GM12878 (cell line): ENCODE data around the gene DNAJC18. TPM values are rescaled to one million over a fixed set of nuclear protein-coding genes. Genes with fewer than 3 reads are reported as not detected.

Experiments
- ATAC-seq: fragments of 200-7000 bp; cut with Tn5 transposase; 3 replicates; pipeline ENCODE4 v1.9.1; 2020; ENCODE audit warnings: mild to moderate bottlenecking, moderate library complexity
- BruUV-seq: library from RNA; stranded (reverse); fragments of 400-500 nt; replicated peaks from 2 replicates; lab custom pipeline; 2021; lab: Mats Ljungman, UMichigan
- CTCF ChIA-PET: fragments of 300-600 bp; sonication (Branson Sonifier 250); formaldehyde crosslinking; extraction: SDS; loops from one replicate; lab custom pipeline; 2021; ENCODE audit warnings: inconsistent platforms; lab: Yijun Ruan, JAX
- POLR2A ChIA-PET: fragments of 350-600 bp; formaldehyde crosslinking; extraction: SDS; loops from one replicate; lab custom pipeline; 2021; ENCODE audit warnings: inconsistent platforms; lab: Charles Lee
- RAD21 ChIA-PET: fragments of 300-600 bp; sonication (Branson Sonifier 250); formaldehyde crosslinking; loops from one replicate; lab custom pipeline; 2023; ENCODE audit warnings: antibody characterized with exemption; ENCODE audit not compliant: unreplicated experiment; lab: Charles Lee
- SMC1A ChIA-PET: fragments of 300-600 bp; sonication (Branson Sonifier 250); formaldehyde crosslinking; loops from one replicate; lab custom pipeline; 2023; ENCODE audit not compliant: unreplicated experiment, uncharacterized antibody; lab: Charles Lee
- DNase-seq: peaks from one replicate; pipeline ENCODE4 v3.0.0-alpha.2; 2011; ENCODE audit warnings: low read depth, low spot score
- FAIRE-seq: peaks from 3 replicates; lab custom pipeline; 2011; peaks lifted over from hg19 to GRCh38; lab: Jason Lieb, UNC
- H2AFZ ChIP-seq: 2 replicates; pipeline ENCODE4 v1.6.0; 2011; ENCODE audit warnings: low read depth, low read length, control low read depth; ENCODE audit not compliant: control insufficient read depth
- H3K27ac ChIP-seq: 2 replicates; pipeline ENCODE4 v1.5.1; 2011; ENCODE audit warnings: control low read depth; ENCODE audit not compliant: control insufficient read depth, insufficient read depth
- H3K27me3 ChIP-seq, 2 experiments: replicated peaks in 1 of 2; 2 replicates each; pipeline versions ENCODE4 v1.6.0 to v1.6.1; 2011; ENCODE audit warnings: low read length in 1 of 2; ENCODE audit not compliant: control insufficient read depth in 2 of 2, insufficient read depth in 2 of 2
- H3K36me3 ChIP-seq, 2 experiments: 2 replicates each; pipeline ENCODE4 v1.5.1; 2011; ENCODE audit warnings: low read length in 1 of 2; ENCODE audit not compliant: control insufficient read depth in 2 of 2, insufficient read depth in 2 of 2
- H3K4me1 ChIP-seq: 2 replicates; pipeline ENCODE4 v1.6.1; 2011; ENCODE audit warnings: mild to moderate bottlenecking, low read length, moderate library complexity, mixed read lengths; ENCODE audit not compliant: control insufficient read depth, insufficient read depth
- H3K4me2 ChIP-seq: 2 replicates; pipeline ENCODE4 v1.6.0; 2011; ENCODE audit warnings: control low read depth; ENCODE audit not compliant: control insufficient read depth, insufficient read depth
- H3K4me3 ChIP-seq: fragments of 200-600 bp; sonication (generic); 2 replicates; pipeline ENCODE4 v1.5.1; 2016
- H3K79me2 ChIP-seq: 2 replicates; pipeline ENCODE4 v1.6.0; 2011; ENCODE audit warnings: low read length; ENCODE audit not compliant: control insufficient read depth, insufficient read depth
- H3K9ac ChIP-seq: 2 replicates; pipeline ENCODE4 v1.8.0; 2011; ENCODE audit warnings: low read length, control low read depth, mixed read lengths; ENCODE audit not compliant: control insufficient read depth, insufficient read depth
- H3K9me3 ChIP-seq: replicated peaks from 3 replicates; pipeline ENCODE4 v1.5.1; 2011; ENCODE audit warnings: mild to moderate bottlenecking, low read length; ENCODE audit not compliant: control insufficient read depth, insufficient read depth
- H4K20me1 ChIP-seq: 2 replicates; pipeline ENCODE4 v1.6.0; 2011; ENCODE audit not compliant: control insufficient read depth, insufficient read depth
- CHD4 ChIP-seq: fragments of 200-600 bp; sonication (generic); IDR thresholded peaks from 2 replicates; pipeline ENCODE4 v1.6.1; 2016; ENCODE audit warnings: mild to moderate bottlenecking
- FOXM1 ChIP-seq: IDR thresholded peaks from 2 replicates; pipeline ENCODE4 v1.6.1; 2012; ENCODE audit warnings: low read depth, mild to moderate bottlenecking, inconsistent platforms, low read length, moderate library complexity
- POLR2A ChIP-seq: IDR thresholded peaks from 2 replicates; pipeline ENCODE4 v1.6.1; 2011; ENCODE audit warnings: low read depth, mild to moderate bottlenecking, low read length
- RAD51 ChIP-seq: fragments of 450-650 bp; IDR thresholded peaks from 2 replicates; pipeline ENCODE4 v1.6.1; 2016; ENCODE audit warnings: moderate library complexity, mild to moderate bottlenecking, inconsistent platforms
- SMARCA5 ChIP-seq: fragments of 450-650 bp; IDR thresholded peaks from 2 replicates; pipeline ENCODE4 v1.6.1; 2017; ENCODE audit warnings: mild to moderate bottlenecking
- WGBS: methylation state at CpG from one replicate; pipeline ENCODE4 v1.1.6; 2016; ENCODE audit warnings: low lambda C conversion rate; ENCODE audit not compliant: insufficient replicate concordance, insufficient coverage; ENCODE audit errors: missing lambda C conversion rate; 5-methylcytosine and 5-hydroxymethylcytosine counted together
- in situ Hi-C: fragments of 300-500 bp; cut with MboI; formaldehyde crosslinking; loops from 9 replicates; pipeline ENCODE4 v1.14.3; 2018; ENCODE audit warnings: mixed read lengths
- intact Hi-C: fragments of 100-400 bp; cut with micrococcal nuclease; formaldehyde crosslinking; loops from one replicate; pipeline ENCODE4 v1.14.2; 2022; ENCODE audit not compliant: unreplicated experiment
- polyA plus RNA-seq, 11 experiments: library from polyadenylated mRNA; depleted of rRNA in 4 of 11; unstranded in 6 of 11; stranded (reverse) in 5 of 11; fragments of >200 nt; fragmentation: Nextera tagmentation in 4 of 11; fragmentation: Illumina TruSeq in 1 of 11; extraction: Ambion mirVana in 4 of 11; extraction: Trizol in 1 of 11; gene quantifications; 1 replicate in 1 of 11; 2 replicates in 10 of 11; pipeline versions ENCODE4 v1.2.1 to v1.2.3, GENCODE V29; 2011 to 2016; ENCODE audit warnings: inconsistent platforms in 2 of 11, missing spikeins in 2 of 11, low read depth in 1 of 11
- total RNA-seq, 4 experiments: library from RNA; depleted of rRNA in 3 of 4; stranded (reverse); fragments of >200 nt in 3 of 4; fragmentation: Illumina TruSeq in 1 of 4; extraction: Trizol in 1 of 4; gene quantifications; 2 replicates each; pipeline versions ENCODE4 v1.2.1 to v1.2.3, GENCODE V29; 2013 to 2021

The DNAJC18 gene
- total and polyA plus RNA-seq, 10 of the 15 experiments (the other 5 are each of a cell fraction or from before 2014, with no cell fraction given) = 6.4 to 26.7 (median 17.7) TPM

GRCh38 chr5:139379626-139380449 is 59.5 kb downstream of the DNAJC18 start:
- Histone ChIP-seq H2AFZ (no peak overlapping the region), H3K27me3 (no peaks in the 10 kb centered on the region), H3K36me3 (no peaks in the 10 kb centered on the region), H3K9me3 (no peaks in the 10 kb centered on the region), H3K27ac (no peak overlapping the region), H3K9ac (no peak overlapping the region), H4K20me1 (no peaks in the 10 kb centered on the region), H3K4me2 (no peak overlapping the region), H3K4me3 (no peak overlapping the region), H3K79me2 (no peaks in the 10 kb centered on the region), H3K4me1 (peaks cover 6% of the 10 kb centered on the region; the same call in 1 of the 2 replicates)
- POLR2A ChIA-PET = no interaction called here
- 82% methylated on average over 14 of the region's 15 CpGs for WGBS
- FAIRE-seq (no peak), ATAC-seq (no peak), DNase-seq (no peak)
- TF ChIP-seq SMARCA5 (0 out of 2 replicates have a peak, but pooled peaks have one; percentile 20), POLR2A (peak; percentile 37), CHD4 (no peak)
- SMC1A ChIA-PET = no interaction called here
- RAD21 ChIA-PET = no interaction called here
- intact Hi-C loops (no loop called here), in situ Hi-C loops (no loop called here)
- no TSS peak for BruUV-seq
- CTCF ChIA-PET = interaction anchor here (0.5 to 1.2 kb wide), 3 partner anchors 34 to 131 kb away, joined by 3 to 4 read pairs (median 3); no protein-coding TSS in a partner anchor

GRCh38 chr5:139378941-139379361 is 60.4 kb downstream of the DNAJC18 start:
- H3K4me1 ChIP-seq = no peaks in the 10 kb centered on the region
- H3K79me2 ChIP-seq = no peaks in the 10 kb centered on the region
- WGBS = 94% methylated on average over 13 of the region's 13 CpGs
- H3K9me3 ChIP-seq = no peaks in the 10 kb centered on the region
- TF ChIP-seq CHD4 (no peak), RAD51 (no peak), POLR2A (peak; percentile 27; the same call in 1 of the 2 replicates), FOXM1 (no peak)
- H3K4me2 ChIP-seq = no peak overlapping the region
- H3K27me3 ChIP-seq = no peaks in the 10 kb centered on the region
- intact Hi-C loops (no loop called here), in situ Hi-C loops (no loop called here)
- H3K9ac ChIP-seq = no peak overlapping the region
- ChIA-PET POLR2A (interaction anchor here (0.5 to 1.0 kb wide), 2 partner anchors 54 to 128 kb away, joined by 3 to 4 read pairs; no protein-coding TSS in a partner anchor), RAD21 (no interaction called here), SMC1A (no interaction called here), CTCF (interaction anchor here (0.9 kb wide), 1 partner anchor 8 kb away, joined by 3 read pairs; no protein-coding TSS in a partner anchor)
- no peak overlapping the region for H3K4me3 ChIP-seq
- H4K20me1 ChIP-seq = no peaks in the 10 kb centered on the region
- H2AFZ ChIP-seq = no peak overlapping the region
- BruUV-seq = no TSS peak
- ATAC-seq (no peak), FAIRE-seq (no peak), DNase-seq (no peak)
- H3K36me3 ChIP-seq = no peaks in the 10 kb centered on the region
- H3K27ac ChIP-seq = no peak overlapping the region
